Mesenteric fat pad (tissue), 1 donor: ENCODE measurements around the gene ADA. TPM values are rescaled to one million over a fixed set of nuclear protein-coding genes. Genes with fewer than 3 reads are reported as not detected.

ENCODE experiments used
- DNase-seq: peaks from one replicate; pipeline ENCODE4 v3.0.0-alpha.2; 2020; ENCODE audit warnings: low spot score
- total RNA-seq: library from RNA; stranded (reverse); fragmentation: NEBNext Ultra II Directional; extraction: Animal tissue kit (Norgen Biotek cat#: 25700); gene quantifications from one replicate; pipeline ENCODE4 v1.2.1, GENCODE V29; 2021
- donor health status: DM: yes; HTN: yes; CAD: no.

The ADA gene
- total RNA-seq, 1 donor from 2014 or later: 12.2 TPM

GRCh38 chr20:44644667-44645131 lies 6.8 kb downstream of the ADA start:
- DNase-seq: no peak

GRCh38 chr20:44644230-44644617 lies 7.3 kb downstream of the ADA start:
- DNase-seq: no peak

- no peak for DNase-seq
These were observed 7.8 kb downstream of the ADA start for GRCh38 chr20:44643596-44644229.

GRCh38 chr20:44643154-44643519 lies 8.4 kb downstream of the ADA start:
- no peak for DNase-seq

- DNase-seq: no peak
These were observed 9.0 kb downstream of the ADA start for GRCh38 chr20:44642203-44643153.

GRCh38 chr20:44641325-44641724 lies 10.2 kb downstream of the ADA start:
- DNase-seq: no peak

- no peak for DNase-seq
These were observed 11.0 kb downstream of the ADA start for GRCh38 chr20:44640522-44640921.

GRCh38 chr20:44637522-44638372 lies 13.8 kb downstream of the ADA start:
- no peak for DNase-seq

GRCh38 chr20:44637042-44637441 lies 14.5 kb downstream of the ADA start:
- DNase-seq: no peak

GRCh38 chr20:44635877-44636276 lies 15.6 kb downstream of the ADA start:
- no peak for DNase-seq

GRCh38 chr20:44633872-44634600 lies 17.5 kb downstream of the ADA start:
- no peak for DNase-seq

GRCh38 chr20:44633187-44633810 lies 18.2 kb downstream of the ADA start:
- no peak for DNase-seq

GRCh38 chr20:44632103-44632752 lies 19.3 kb downstream of the ADA start:
- no peak for DNase-seq

- no peak for DNase-seq
These were observed 21.2 kb downstream of the ADA start for GRCh38 chr20:44630297-44630696.

- DNase-seq: no peak
These were observed 22.0 kb downstream of the ADA start for GRCh38 chr20:44629542-44629941.

GRCh38 chr20:44629017-44629385 lies 22.5 kb downstream of the ADA start:
- DNase-seq: no peak

- no peak for DNase-seq
These were observed 24.0 kb downstream of the ADA start for GRCh38 chr20:44627364-44628010.

- no peak for DNase-seq
These were observed 25.2 kb downstream of the ADA start for GRCh38 chr20:44626278-44626677.

- no peak for DNase-seq
These were observed 26.1 kb downstream of the ADA start for GRCh38 chr20:44625361-44625760.
